Neutrophil (primary cell): ENCODE measurements around the gene CACNA1C.
A peak's percentile ranks its signal among the peaks of the same experiment; 100 is the strongest.

Experiments used
- H3K27ac ChIP-seq: fragments of 200-600 bp; sonication (generic); 2 replicates; pipeline ENCODE4 v1.5.1; 2016; ENCODE audit warnings: mild to moderate bottlenecking, moderate library complexity
- H3K27me3 ChIP-seq: fragments of 200-600 bp; sonication (generic); 2 replicates; pipeline ENCODE4 v1.6.0; 2016; ENCODE audit warnings: mild to moderate bottlenecking
- H3K36me3 ChIP-seq: fragments of 200-600 bp; sonication (generic); 2 replicates; pipeline ENCODE4 v1.5.1; 2017
- H3K4me1 ChIP-seq, 2 experiments: fragments of 200-600 bp in 1 of 2; sonication (generic) in 1 of 2; 1 replicate in 1 of 2; 2 replicates in 1 of 2; pipeline versions ENCODE4 v1.5.1 to v1.6.1; 2013 to 2016; ENCODE audit warnings: low read depth in 1 of 2, low read length in 1 of 2, mild to moderate bottlenecking in 1 of 2, moderate library complexity in 1 of 2; ENCODE audit not compliant: control insufficient read depth in 1 of 2, insufficient read depth in 1 of 2
- H3K4me3 ChIP-seq, 2 experiments: fragments of 200-600 bp in 1 of 2; sonication (generic) in 1 of 2; 1 replicate in 1 of 2; 2 replicates in 1 of 2; pipeline ENCODE4 v1.5.1; 2013 to 2016; ENCODE audit warnings: low read depth in 1 of 2, low read length in 1 of 2, mild to moderate bottlenecking in 1 of 2, moderate library complexity in 1 of 2
- H3K9me3 ChIP-seq: fragments of 200-600 bp; sonication (generic); 2 replicates; pipeline ENCODE4 v1.5.1; 2016
- TF ChIP-seq, protein P1 (sequence below): fragments of 200-600 bp; sonication (generic); IDR thresholded peaks from 2 replicates; pipeline ENCODE4 v1.5.1; 2016; ENCODE audit warnings: antibody characterized with exemption

Gene CACNA1C

DNA sequence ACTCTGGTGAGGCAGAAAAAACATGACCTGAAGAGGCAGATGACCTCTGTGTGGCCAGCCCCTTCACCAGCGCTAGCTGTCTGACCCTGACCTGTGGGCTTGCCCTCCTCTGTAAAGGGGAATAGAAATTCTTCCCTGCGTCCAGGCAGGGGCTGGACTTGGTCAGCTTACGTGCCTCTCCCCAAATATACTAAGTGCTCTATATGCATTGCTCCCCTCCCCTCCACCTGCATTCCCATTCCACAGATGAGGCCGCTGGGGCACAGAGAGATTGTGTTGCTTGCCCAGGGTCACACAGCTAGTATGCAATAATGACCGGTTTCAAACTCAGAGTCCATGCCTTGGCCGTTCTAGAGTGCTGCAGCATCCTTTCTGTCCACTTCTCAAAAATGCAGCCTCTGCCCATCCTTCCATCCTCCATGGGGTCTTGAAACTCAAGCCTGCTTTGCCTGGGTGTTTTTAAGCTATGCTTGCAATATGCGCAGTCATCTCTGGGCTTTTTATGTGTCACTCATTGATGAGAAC lies 303.9 kb downstream of the CACNA1C start:
- H3K4me3 ChIP-seq, result no peak overlapping the region
- H3K36me3 ChIP-seq, result no peaks in the 10 kb centered on the region
- H3K27me3 ChIP-seq, result no peaks in the 10 kb centered on the region
- no peak overlapping the region for H3K27ac ChIP-seq
- H3K4me1 ChIP-seq, result peaks cover 43 to 47% of the 10 kb centered on the region in 2 experiments
- TF ChIP-seq, protein P1, sequence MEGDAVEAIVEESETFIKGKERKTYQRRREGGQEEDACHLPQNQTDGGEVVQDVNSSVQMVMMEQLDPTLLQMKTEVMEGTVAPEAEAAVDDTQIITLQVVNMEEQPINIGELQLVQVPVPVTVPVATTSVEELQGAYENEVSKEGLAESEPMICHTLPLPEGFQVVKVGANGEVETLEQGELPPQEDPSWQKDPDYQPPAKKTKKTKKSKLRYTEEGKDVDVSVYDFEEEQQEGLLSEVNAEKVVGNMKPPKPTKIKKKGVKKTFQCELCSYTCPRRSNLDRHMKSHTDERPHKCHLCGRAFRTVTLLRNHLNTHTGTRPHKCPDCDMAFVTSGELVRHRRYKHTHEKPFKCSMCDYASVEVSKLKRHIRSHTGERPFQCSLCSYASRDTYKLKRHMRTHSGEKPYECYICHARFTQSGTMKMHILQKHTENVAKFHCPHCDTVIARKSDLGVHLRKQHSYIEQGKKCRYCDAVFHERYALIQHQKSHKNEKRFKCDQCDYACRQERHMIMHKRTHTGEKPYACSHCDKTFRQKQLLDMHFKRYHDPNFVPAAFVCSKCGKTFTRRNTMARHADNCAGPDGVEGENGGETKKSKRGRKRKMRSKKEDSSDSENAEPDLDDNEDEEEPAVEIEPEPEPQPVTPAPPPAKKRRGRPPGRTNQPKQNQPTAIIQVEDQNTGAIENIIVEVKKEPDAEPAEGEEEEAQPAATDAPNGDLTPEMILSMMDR, result no peak
- H3K9me3 ChIP-seq, result no peaks in the 10 kb centered on the region

DNA sequence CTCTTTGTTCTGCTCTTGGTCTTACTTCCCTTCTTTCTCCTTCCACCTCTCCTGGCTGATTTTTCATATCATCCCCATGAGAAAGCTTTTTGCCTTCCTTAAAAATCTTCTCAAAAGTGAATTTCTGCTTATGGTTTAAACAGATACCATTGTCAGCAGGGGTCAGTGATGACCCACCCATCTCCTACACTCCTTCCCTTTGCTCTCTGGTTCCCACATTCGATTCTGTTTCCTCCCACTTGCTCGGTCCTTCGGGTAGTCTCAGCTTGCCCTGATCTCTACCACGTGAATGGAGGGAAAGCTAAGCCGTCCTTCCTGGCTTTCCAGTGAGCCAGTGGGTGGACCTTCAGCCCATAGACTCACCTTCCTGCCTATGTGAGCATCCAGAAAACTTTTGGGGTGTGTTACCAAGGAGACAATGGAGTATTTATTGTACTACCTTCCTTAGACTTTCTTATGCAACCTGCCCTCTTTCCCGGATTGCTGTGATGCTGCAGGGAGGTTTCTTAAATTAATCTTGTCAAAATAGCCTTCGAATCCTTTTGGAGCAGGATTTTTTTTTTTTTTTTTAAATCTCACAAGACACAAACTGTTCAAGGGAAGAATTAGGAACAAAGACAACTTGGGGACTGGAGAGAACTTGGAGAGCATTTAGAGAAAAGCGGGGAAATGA lies 306.3 kb downstream of the CACNA1C start:
- no peaks in the 10 kb centered on the region for H3K9me3 ChIP-seq
- no peaks in the 10 kb centered on the region for H3K36me3 ChIP-seq
- H3K27ac ChIP-seq, result peak overlapping the region; percentile 60
- no peaks in the 10 kb centered on the region for H3K27me3 ChIP-seq
- H3K4me3 ChIP-seq, result no peak overlapping the region
- H3K4me1 ChIP-seq, result peaks cover 51 to 54% of the 10 kb centered on the region in 2 experiments
- TF ChIP-seq, protein P1, result no peak

DNA sequence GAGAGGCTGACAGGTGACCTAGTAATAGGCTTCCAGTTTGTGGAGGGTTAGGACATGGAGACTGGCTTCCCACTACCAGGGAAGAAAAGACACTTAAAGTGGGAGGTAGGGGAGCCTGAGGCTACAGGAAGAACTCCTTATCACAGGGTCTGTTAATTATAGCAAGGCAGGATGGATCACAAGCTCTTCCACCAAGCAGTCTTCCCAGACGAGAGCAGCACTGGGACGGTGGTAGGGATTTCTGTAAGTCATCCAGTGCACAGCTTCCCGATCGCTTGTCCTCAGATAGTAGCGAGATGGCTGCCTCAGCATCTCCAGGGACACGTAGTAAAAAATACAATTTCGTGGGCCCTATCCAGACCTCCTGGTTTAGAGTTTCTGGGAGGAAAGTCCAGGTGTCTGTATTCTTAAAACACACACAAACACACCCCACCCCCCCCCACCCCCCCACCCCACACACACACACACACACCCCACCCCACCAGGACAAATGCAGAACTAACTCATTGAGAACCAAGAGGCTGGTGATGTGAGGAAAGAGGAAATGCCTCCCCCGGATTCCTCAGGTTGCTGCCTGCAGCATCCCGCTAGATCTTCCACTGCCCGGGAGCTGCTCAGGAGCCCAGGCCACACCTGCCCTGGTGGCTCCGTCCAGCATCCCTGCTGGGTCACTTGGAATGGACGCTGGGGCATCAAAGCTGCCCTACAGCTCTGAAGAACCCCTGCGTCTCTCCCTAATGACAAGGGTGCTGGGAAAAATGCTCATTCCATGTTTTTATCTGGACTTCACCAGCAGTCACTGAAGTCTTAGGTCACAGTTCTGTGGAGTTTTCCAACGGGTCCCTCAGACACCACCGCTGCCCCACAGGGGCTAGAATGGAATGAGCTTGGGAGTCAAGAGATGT lies 307.2 kb downstream of the CACNA1C start:
- H3K27me3 ChIP-seq, result no peaks in the 10 kb centered on the region
- H3K27ac ChIP-seq, result no peak overlapping the region
- H3K4me1 ChIP-seq, result peaks cover 53% of the 10 kb centered on the region in 2 experiments
- TF ChIP-seq, protein P1, result no peak
- no peaks in the 10 kb centered on the region for H3K36me3 ChIP-seq
- H3K9me3 ChIP-seq, result no peaks in the 10 kb centered on the region
- H3K4me3 ChIP-seq, result no peak overlapping the region

DNA sequence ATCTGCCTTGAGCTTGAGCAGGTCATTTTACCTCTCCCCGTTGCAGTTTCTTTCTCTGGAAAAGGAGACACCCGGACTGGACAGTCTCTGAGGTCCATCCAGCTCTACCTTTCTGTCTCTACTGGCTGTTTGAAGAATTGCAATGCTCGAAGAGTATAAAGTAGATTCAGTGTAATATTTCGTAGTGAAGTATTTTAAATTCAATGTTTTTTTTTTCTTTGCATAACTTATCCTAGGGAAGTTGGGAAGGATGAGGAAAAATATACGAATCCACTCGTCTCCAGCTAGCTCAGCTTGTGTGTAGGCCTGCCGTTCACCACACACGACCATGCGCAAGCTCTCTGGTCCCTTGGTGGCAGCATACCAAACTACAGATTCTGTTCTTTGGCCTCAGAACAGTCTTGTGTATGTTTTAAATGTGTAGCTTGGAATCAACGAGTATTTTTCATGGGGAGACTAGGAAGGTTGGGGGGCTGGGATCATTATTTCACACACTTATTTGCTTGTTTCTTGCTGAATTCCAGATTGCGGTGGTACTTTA lies 307.9 kb downstream of the CACNA1C start:
- H3K4me1 ChIP-seq, result peaks cover 52 to 53% of the 10 kb centered on the region in 2 experiments

More for the DNA sequence above, 307.9 kb downstream of the CACNA1C start:
- Histone ChIP-seq H3K36me3 (no peaks in the 10 kb centered on the region), H3K27ac (no peak overlapping the region), H3K27me3 (no peaks in the 10 kb centered on the region), H3K9me3 (no peaks in the 10 kb centered on the region), H3K4me3 (no peak overlapping the region)
- TF ChIP-seq, protein P1, result no peak
